ENCODE results near the gene LMF1.
"Not testable (repeated sequence)": the region's sequence is repeated elsewhere in the genome, so short reads cannot be mapped to it uniquely, and the experiment has no call there.

The LMF1 gene

GRCh38 chr16:969508-970385 lies 1.0 kb downstream of the LMF1 start:
- peak in 1 of 5 experiments; percentile 27 for DNase-seq

GRCh38 chr16:968620-969019 lies 2.2 kb downstream of the LMF1 start:
- peak in 1 of 5 experiments; percentile 39 for DNase-seq

- DNase-seq: no peak
Measured at GRCh38 chr16:967546-968295, 3.1 kb downstream of the LMF1 start.

- DNase-seq: no peak
Measured at GRCh38 chr16:967077-967541, 3.7 kb downstream of the LMF1 start.

- DNase-seq: no peak
Measured at GRCh38 chr16:966505-966904, 4.3 kb downstream of the LMF1 start.

GRCh38 chr16:966035-966434 lies 4.7 kb downstream of the LMF1 start:
- DNase-seq: no peak

GRCh38 chr16:965487-965886 lies 5.3 kb downstream of the LMF1 start:
- DNase-seq: no peak

- DNase-seq: no peak
Measured at GRCh38 chr16:965036-965395, 5.8 kb downstream of the LMF1 start.

GRCh38 chr16:964356-965035 lies 6.3 kb downstream of the LMF1 start:
- peak in 4 of 5 experiments; percentile 57 to 97 (median 66) for DNase-seq

- peak in 1 of 5 experiments; percentile 64 for DNase-seq
Measured at GRCh38 chr16:963913-964312, 6.9 kb downstream of the LMF1 start.

- DNase-seq: peak in 1 of 5 experiments; percentile 64
Measured at GRCh38 chr16:962901-963814, 7.6 kb downstream of the LMF1 start.

GRCh38 chr16:962366-962765 lies 8.4 kb downstream of the LMF1 start:
- no peak for DNase-seq

GRCh38 chr16:959232-960040 lies 11.3 kb downstream of the LMF1 start:
- DNase-seq: no peak

GRCh38 chr16:955766-956165 lies 15.0 kb downstream of the LMF1 start:
- not testable (repeated sequence) for DNase-seq

GRCh38 chr16:953818-954217 lies 17.0 kb downstream of the LMF1 start:
- not testable (repeated sequence) for DNase-seq

- DNase-seq: no peak
Measured at GRCh38 chr16:952321-952720, 18.5 kb downstream of the LMF1 start.

- no peak for DNase-seq
Measured at GRCh38 chr16:951660-952301, 19.0 kb downstream of the LMF1 start.

- DNase-seq: not testable (repeated sequence)
Measured at GRCh38 chr16:950733-951573, 19.8 kb downstream of the LMF1 start.

- DNase-seq: not testable (repeated sequence)
Measured at GRCh38 chr16:948767-949166, 22.0 kb downstream of the LMF1 start.

- DNase-seq: not testable (repeated sequence)
Measured at GRCh38 chr16:947922-948303, 22.9 kb downstream of the LMF1 start.

Data from T-helper 2 cell (primary cell).